DMS 273 (cell line): Measurements from ENCODE around the gene MRPL14.

Experiments
- DNase-seq: peaks from one replicate; lab custom pipeline; 2025; ENCODE audit not compliant: unreplicated experiment; lab: John Stamatoyannopoulos, UW

Gene MRPL14

GRCh38 chr6:44126320-44127149 lies 717 bp downstream of the MRPL14 start:
- peak; percentile 75 for DNase-seq

GRCh38 chr6:44123544-44123943 lies 3.7 kb downstream of the MRPL14 start:
- DNase-seq: no peak

- no peak for DNase-seq
Observed at GRCh38 chr6:44122801-44123200, 4.5 kb downstream of the MRPL14 start.

- no peak for DNase-seq
Observed at GRCh38 chr6:44120692-44121443, 6.4 kb downstream of the MRPL14 start.

- DNase-seq: no peak
Observed at GRCh38 chr6:44119704-44120262, 7.5 kb downstream of the MRPL14 start.

GRCh38 chr6:44117397-44118128 lies 9.7 kb downstream of the MRPL14 start:
- DNase-seq: no peak

GRCh38 chr6:44116641-44117382 lies 10.4 kb downstream of the MRPL14 start:
- DNase-seq: no peak

- DNase-seq: no peak
Observed at GRCh38 chr6:44115866-44116265, 11.4 kb downstream of the MRPL14 start.

GRCh38 chr6:44113414-44113813 lies 13.8 kb downstream of the MRPL14 start:
- no peak for DNase-seq

GRCh38 chr6:44111434-44112417 lies 15.5 kb downstream of the MRPL14 start:
- no peak for DNase-seq

- no peak for DNase-seq
Observed at GRCh38 chr6:44110966-44111365, 16.3 kb downstream of the MRPL14 start.

GRCh38 chr6:44110005-44110676 lies 17.1 kb downstream of the MRPL14 start:
- DNase-seq: no peak

GRCh38 chr6:44109212-44109611 lies 18.0 kb downstream of the MRPL14 start:
- DNase-seq: no peak

GRCh38 chr6:44108471-44108870 lies 18.8 kb downstream of the MRPL14 start:
- no peak for DNase-seq

- DNase-seq: no peak
Observed at GRCh38 chr6:44107017-44107416, 20.2 kb downstream of the MRPL14 start.

GRCh38 chr6:44105993-44106740 lies 21.1 kb downstream of the MRPL14 start:
- peak; percentile 27 for DNase-seq

- DNase-seq: peak; percentile 70
Observed at GRCh38 chr6:44105146-44105545, 22.1 kb downstream of the MRPL14 start.

- no peak for DNase-seq
Observed at GRCh38 chr6:44104481-44105021, 22.7 kb downstream of the MRPL14 start.
